Ammon's horn (tissue), 1 donor: ENCODE data around the gene KRTAP6-3.

Experiments
- DNase-seq: peaks from one replicate; pipeline ENCODE4 v3.0.0-alpha.2; 2016; ENCODE audit warnings: low spot score

Gene KRTAP6-3

GRCh38 chr21:30625449-30626165 is 33.4 kb downstream of the KRTAP6-3 start:
- no peak for DNase-seq

- DNase-seq, result no peak
Observed at GRCh38 chr21:30628109-30628508, 35.9 kb downstream of the KRTAP6-3 start.

- DNase-seq, result no peak
Observed at GRCh38 chr21:30629200-30629599, 37.0 kb downstream of the KRTAP6-3 start.

GRCh38 chr21:30634906-30635305 is 42.7 kb downstream of the KRTAP6-3 start, which contains the start of gene KRTAP20-2:
Gene KRTAP20-2 (plus strand): TSS chr21:30635206. CDS start chr21:30635264, 58 bp downstream.
- no peak for DNase-seq

GRCh38 chr21:30638686-30639085 is 46.4 kb downstream of the KRTAP6-3 start:
- DNase-seq, result no peak

- DNase-seq, result no peak
Observed at GRCh38 chr21:30642564-30642963, 50.3 kb downstream of the KRTAP6-3 start, which contains the start of gene KRTAP20-3. Gene KRTAP20-3 (plus strand): TSS chr21:30642864.
